SK-N-MC (cell line): Measurements from ENCODE around the gene CD96.

ENCODE experiments used
- DNase-seq: peaks from one replicate; pipeline ENCODE4 v3.0.0-alpha.2; 2011; ENCODE audit warnings: low read depth, low spot score
- H3K27ac ChIP-seq: fragments of 200-600 bp; sonication (generic); 2 replicates; pipeline ENCODE4 v1.5.1; 2016; ENCODE audit warnings: mixed run types
- H3K36me3 ChIP-seq: fragments of 200-600 bp; sonication (generic); 2 replicates; pipeline ENCODE4 v1.6.1; 2017; ENCODE audit warnings: antibody characterized with exemption, low read length, mixed read lengths; ENCODE audit not compliant: insufficient read depth
- H3K4me3 ChIP-seq: fragments of 200-600 bp; sonication (generic); 2 replicates; pipeline ENCODE4 v1.5.1; 2016
- H3K9ac ChIP-seq: fragments of 200-600 bp; sonication (generic); 2 replicates; pipeline ENCODE4 v1.8.0; 2017; ENCODE audit warnings: mixed run types, mixed read lengths; ENCODE audit not compliant: insufficient read length
- H3K9me3 ChIP-seq: fragments of 200-600 bp; sonication (generic); 2 replicates; pipeline ENCODE4 v1.6.1; 2017; ENCODE audit warnings: low read depth, mild to moderate bottlenecking, antibody characterized with exemption, low read length, moderate library complexity, mixed read lengths
- EZH2 ChIP-seq: fragments of 200-600 bp; sonication (generic); IDR thresholded peaks from one replicate; pipeline ENCODE4 v1.6.1; 2017; ENCODE audit warnings: antibody characterized with exemption
- FOXP2 ChIP-seq: optimal IDR thresholded peaks from 2 replicates; pipeline ENCODE3; 2011; ENCODE audit warnings: mild to moderate bottlenecking, moderate library complexity; ENCODE audit not compliant: insufficient read depth; ENCODE audit errors: extremely low read length, control extremely low read depth
- POLR2AphosphoS5 ChIP-seq: IDR thresholded peaks from 2 replicates; pipeline ENCODE4 v1.6.1; 2012; ENCODE audit warnings: mild to moderate bottlenecking, low read depth, low read length, borderline replicate concordance

Gene CD96

GRCh38 chr3:111675846-111676210 lies 133.8 kb downstream of the CD96 start:
- Histone ChIP-seq H3K36me3 (no peaks in the 10 kb centered on the region), H3K9ac (no peak overlapping the region), H3K9me3 (no peaks in the 10 kb centered on the region), H3K27ac (no peak overlapping the region), H3K4me3 (no peak overlapping the region)
- no peak for DNase-seq
- TF ChIP-seq FOXP2 = no peak
- no peak for TF ChIP-seq EZH2
- no peak for TF ChIP-seq POLR2AphosphoS5

DNA sequence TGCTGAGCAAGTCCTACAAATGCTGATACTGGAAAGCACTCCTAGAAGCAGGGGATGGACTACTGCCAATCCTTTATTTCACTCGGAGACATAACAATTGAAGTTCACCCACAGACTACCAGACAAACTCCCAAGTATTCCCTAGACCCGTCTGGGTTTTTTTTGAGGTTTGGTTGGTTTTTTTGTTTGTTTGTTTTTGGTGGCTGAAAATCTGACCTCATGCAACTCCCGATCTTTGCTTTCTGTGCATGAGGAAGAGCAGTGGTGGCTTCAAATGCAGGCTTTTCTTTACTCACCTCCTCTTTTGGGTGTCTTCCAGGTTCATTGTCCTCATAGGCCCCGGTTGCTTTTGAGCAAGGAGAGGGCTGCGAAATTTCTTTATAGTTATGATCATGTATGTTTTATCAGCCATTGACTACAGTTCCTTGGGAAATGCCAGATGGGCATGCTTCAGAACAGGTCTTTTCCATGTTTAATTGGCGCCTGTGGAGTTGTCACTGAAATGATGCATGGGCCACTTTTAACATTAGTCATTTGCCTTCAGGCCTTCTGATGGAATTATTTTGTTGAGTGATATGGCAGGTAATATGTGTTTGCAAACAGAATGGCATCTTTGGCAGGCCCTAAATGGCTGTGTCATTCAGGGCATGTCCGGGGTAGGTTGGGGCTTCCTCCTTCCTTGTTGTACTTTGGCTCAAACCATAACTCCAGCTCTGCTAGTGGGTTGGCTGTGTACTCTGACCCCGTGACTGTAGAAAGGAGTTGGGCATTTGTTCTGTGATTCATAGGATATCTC lies 134.4 kb downstream of the CD96 start:
- H3K27ac ChIP-seq = no peak overlapping the region
- H3K36me3 ChIP-seq = no peaks in the 10 kb centered on the region
- TF ChIP-seq POLR2AphosphoS5 (no peak), EZH2 (no peak), FOXP2 (no peak)
- H3K9me3 ChIP-seq = no peaks in the 10 kb centered on the region
- no peak overlapping the region for H3K4me3 ChIP-seq
- H3K9ac ChIP-seq = no peak overlapping the region
- no peak for DNase-seq

DNA sequence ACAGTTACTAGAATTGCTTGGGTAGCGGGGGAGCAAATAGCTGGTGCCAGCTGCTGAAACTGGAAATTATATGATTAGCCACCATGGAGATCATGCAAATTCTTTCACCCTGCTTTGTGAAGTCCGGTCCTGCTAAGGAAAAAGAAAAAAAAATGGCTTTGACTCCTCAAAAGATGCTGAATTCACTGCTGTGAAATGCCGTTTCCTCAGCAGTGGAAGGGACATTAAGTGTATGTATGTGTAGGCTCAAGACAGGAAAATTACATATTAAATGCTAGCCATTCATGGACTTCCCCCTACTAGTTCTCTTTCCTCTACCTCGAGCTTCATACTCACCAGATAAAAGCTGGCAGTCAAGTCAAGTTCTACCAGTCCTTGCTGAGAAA lies 135.0 kb downstream of the CD96 start:
- H3K4me3 ChIP-seq = no peak overlapping the region
- no peak overlapping the region for H3K27ac ChIP-seq
- TF ChIP-seq POLR2AphosphoS5 (no peak), FOXP2 (no peak), EZH2 (no peak)
- H3K36me3 ChIP-seq = no peaks in the 10 kb centered on the region
- no peaks in the 10 kb centered on the region for H3K9me3 ChIP-seq
- H3K9ac ChIP-seq = no peak overlapping the region
- DNase-seq = no peak

DNA sequence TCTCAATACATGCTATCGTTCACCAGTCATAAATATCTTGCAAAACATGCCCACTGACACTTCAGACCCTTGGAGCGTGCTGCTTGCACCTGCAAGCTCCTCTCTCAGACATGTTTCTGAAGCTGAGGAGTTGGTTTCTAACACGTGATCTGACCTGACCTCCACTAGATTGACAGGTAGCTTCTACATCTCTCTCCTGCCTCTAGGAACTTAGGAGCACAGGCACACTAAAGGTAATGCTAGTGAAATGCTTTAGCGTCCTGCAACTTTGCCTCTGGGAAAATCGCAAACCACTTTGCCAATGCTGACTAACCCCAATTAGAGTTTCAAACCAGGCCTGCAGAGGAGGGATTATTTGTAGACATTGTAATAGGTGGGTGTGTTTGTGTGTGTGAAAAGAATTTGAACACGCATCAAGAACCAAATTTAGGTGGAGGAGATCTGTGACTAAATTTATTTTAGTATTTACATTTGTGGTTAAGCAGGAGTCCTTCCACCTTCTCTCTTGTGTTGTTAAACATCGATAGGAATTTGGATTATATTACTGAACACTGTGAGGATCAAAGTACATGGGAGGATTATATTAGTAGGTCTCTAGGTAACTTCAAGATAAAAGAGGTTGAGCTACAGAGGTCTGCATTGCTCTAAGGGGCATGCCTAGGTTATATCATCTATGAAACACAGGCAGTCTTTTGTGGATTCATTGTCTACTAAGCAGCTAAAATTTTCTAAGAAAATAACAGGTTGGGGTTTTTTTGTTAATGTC lies 139.8 kb downstream of the CD96 start:
- no peak for TF ChIP-seq FOXP2
- no peak for TF ChIP-seq POLR2AphosphoS5
- no peak for TF ChIP-seq EZH2
- H3K36me3 ChIP-seq = no peaks in the 10 kb centered on the region
- no peaks in the 10 kb centered on the region for H3K9me3 ChIP-seq
- H3K27ac ChIP-seq = no peak overlapping the region
- DNase-seq = no peak
- no peak overlapping the region for H3K9ac ChIP-seq
- no peak overlapping the region for H3K4me3 ChIP-seq

- TF ChIP-seq POLR2AphosphoS5 = no peak
- TF ChIP-seq FOXP2 = no peak
- no peak for TF ChIP-seq EZH2
- Histone ChIP-seq H3K4me3 (no peak overlapping the region), H3K27ac (no peak overlapping the region), H3K36me3 (no peaks in the 10 kb centered on the region), H3K9me3 (no peaks in the 10 kb centered on the region), H3K9ac (no peak overlapping the region)
- DNase-seq = no peak
Observed at GRCh38 chr3:111684640-111685039, 142.6 kb downstream of the CD96 start.

GRCh38 chr3:111688190-111688800 lies 146.3 kb downstream of the CD96 start:
- Histone ChIP-seq H3K36me3 (no peaks in the 10 kb centered on the region), H3K4me3 (no peak overlapping the region), H3K9ac (no peak overlapping the region), H3K9me3 (no peaks in the 10 kb centered on the region), H3K27ac (no peak overlapping the region)
- TF ChIP-seq POLR2AphosphoS5 (no peak), EZH2 (no peak), FOXP2 (no peak)
- DNase-seq = no peak

DNA sequence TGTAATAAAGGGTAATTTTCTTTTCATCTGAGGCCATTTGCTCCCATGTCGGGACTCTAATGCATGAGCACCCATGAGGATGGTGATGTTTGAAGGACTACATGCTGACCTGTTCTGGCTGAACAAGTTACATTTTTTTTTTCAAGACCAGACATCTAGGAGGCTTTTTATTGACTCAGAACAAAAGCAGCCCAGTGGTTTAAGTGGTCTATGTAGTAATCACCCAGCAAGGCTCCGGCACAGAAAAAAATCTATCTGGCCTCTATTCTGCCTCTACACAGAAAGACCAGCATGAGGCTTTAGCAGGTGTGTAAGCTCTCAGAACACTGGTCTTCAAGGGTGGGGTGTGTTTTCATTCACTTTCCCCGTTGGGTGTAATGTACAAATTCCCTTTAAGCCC lies 148.2 kb downstream of the CD96 start:
- Histone ChIP-seq H3K9ac (no peak overlapping the region), H3K9me3 (no peaks in the 10 kb centered on the region), H3K4me3 (no peak overlapping the region), H3K27ac (no peak overlapping the region), H3K36me3 (no peaks in the 10 kb centered on the region)
- DNase-seq = no peak
- TF ChIP-seq EZH2 (no peak), FOXP2 (no peak), POLR2AphosphoS5 (no peak)

DNA sequence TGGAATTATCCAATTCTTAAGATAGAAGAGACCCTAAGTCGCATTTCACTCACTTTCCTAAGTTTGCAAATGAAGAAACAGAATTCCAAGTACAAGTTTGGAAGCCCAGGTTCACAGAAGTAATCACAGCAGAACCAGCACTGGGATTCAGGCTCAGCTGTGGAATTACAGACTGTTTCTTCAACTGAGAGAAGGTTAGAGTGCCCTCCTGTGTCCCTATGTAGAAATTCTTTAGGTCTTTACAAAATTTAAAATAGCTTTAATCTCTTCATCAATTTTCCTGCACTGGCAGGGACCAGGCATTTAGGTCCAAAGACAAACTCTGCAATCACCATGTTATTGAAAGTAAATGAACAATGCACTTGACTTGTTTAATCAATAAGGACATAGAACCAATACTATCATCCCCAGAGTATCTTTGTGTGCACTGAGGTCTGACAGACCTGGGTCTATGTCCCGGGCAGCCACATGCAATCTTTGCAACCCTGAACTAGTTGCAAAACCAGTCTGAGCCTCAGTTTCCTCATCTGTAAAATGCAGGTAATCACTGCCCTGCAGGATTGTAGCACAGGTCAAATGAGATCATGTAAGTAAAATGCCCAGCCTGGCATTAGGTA lies 149.4 kb downstream of the CD96 start:
- H3K27ac ChIP-seq = no peak overlapping the region
- H3K36me3 ChIP-seq = no peaks in the 10 kb centered on the region
- H3K9ac ChIP-seq = no peak overlapping the region
- H3K4me3 ChIP-seq = no peak overlapping the region
- no peak for DNase-seq
- no peaks in the 10 kb centered on the region for H3K9me3 ChIP-seq
- TF ChIP-seq POLR2AphosphoS5 (no peak), EZH2 (no peak), FOXP2 (no peak)
